Activated CD8-positive, alpha-beta memory T cell treated with anti-CD3 and anti-CD28 coated beads, Interleukin-2, amount 50 U/mL, for 1 hour (primary cell): Measurements from ENCODE around the gene SLC35E1.
"Not testable (repeated sequence)": the region's sequence is repeated elsewhere in the genome, so short reads cannot be mapped to it uniquely, and the experiment has no call there.

Experiments
- DNase-seq: peaks from one replicate; pipeline ENCODE4 v3.0.0-alpha.2; 2020; ENCODE audit errors: extremely low read depth

SLC35E1 gene

DNA sequence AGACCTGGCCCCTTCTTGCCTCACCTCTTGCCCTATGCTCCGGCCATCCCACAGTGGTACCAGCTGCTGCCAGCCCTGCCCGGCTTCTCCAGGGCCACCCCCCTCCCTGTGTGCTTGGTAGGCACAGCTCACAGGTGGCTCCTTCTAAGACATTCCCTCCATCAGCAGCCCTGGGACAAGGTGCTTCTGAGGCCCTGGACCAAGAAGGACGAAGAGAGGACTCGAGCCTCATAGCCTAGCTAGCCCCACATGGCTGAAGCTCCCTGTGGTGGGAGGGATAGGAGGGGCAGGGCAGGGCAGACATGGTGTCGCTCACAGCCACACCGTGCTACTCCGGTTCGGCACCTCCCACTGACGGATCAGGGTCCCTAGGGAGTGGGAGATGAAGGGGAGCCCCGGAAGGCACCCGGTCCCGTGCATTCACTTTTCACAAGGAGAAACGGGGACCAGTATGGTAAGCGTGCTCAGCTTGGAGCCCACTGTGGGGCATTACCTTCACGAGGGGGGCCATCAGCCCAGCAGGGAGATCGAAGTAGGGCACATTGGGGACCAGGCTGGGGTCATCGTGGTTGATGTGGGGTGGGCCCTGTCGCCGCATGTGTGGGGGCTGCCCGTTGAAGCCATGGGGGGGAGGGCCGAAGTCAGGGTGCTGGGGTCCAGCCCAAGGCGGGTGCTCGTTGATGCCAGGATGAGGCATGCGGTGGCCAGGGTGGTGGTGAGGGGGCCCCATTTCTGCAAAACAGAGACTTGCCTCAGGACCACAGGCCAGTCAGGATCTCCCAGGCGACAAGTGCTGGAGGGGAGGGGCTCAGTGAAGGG is 49.4 kb downstream of the SLC35E1 start:
- DNase-seq, result no peak

DNA sequence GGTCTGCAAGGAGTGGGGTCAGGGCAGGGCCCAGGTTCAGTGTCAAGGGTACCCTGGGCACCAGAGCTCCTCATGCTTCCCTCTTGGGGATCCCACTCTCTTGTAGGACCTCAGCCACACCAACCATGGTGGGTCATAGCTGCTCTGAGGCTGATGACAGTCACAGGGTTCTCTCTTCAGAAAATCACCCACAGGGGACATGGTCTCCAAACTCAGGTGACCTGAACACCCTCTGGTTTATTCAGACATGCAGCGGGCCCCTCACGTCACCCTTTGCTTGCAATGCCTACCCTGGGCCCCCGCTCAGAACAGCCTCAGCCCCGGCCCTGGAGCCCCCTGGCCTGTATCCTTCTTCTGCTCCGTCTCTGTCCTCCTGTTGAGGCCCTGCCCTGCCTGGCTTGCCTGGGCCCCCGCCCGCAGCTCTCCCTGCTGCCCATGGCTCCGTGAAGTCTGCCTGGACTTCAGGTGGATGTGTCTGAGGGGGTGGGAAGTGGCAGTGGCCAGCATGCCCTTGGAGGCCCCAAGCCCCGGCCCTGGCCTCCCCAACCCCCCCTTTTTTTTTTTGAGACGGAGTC is 50.4 kb downstream of the SLC35E1 start:
- no peak for DNase-seq

DNA sequence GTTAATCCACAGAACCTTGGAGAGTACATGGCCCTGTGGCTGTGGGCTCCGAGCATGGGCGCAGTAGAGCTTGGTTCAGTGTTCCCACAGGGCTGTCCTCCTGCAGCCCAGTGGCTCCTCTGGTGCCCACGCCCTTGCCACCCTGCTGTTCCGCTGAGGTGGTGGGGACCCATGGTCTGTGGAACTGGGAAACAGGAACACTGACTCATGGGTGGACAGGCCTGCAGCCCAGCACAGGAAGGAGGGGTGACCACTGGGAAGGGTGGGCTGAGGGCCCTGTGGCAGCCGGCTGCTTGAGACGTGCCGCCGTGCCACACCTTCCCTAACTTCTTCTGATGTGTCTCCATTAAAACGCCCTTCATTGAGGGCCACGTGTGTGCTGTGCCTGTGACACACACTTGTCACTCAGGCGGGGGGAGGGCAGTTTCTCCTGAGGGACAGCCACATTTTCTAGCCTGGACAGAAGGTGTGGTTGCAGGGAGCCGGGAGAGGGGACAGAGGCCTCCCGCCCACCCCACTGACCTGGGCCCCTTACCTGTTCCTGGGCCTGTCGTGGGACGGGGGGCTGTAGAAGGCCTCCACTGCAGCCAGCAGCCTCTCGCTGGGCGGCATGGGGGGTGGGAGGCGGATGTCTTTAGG is 51.1 kb downstream of the SLC35E1 start:
- no peak for DNase-seq

DNA sequence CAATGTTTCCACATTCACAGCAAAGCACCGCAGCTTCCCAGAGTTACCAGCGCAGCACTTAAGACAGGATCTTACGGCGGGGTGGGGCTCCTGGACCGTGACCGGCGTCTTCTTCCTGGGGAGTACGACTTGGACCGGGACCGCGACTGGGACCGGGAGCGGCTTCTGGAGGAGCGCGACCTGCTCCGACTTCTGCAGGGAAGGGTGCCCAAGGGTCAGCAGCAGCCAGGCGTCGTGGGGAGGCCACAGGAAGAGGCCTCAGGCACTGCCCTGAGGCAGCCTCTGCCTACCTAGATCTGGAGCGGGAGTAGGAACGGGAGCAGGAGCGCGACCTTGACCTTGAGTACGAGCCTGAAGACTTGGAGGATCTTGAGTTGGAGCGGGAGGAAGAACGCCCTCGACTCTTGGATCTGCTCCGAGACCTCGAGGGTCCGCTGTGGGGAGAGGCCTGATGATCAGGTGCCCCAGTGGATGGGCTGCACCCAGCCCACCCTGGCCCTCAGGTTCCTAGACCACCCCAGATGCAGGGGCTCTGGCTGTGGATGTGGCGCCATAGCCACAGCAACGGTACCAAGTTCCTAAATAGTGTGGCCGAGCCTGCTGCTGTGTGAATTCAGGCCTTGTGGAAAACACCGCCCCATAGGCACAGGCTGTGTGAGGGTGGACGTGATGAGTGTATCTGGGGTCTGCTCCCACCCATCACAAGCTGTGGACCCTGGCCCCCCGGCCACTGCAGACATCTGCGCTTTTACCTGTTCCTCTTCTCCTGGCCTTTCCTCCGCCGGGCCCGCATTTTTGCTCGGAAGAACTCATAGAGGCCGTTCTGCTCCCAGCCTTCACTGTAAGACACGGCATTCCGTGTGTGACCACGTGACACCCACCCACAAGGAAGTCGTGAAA is 51.9 kb downstream of the SLC35E1 start:
- no peak for DNase-seq

DNA sequence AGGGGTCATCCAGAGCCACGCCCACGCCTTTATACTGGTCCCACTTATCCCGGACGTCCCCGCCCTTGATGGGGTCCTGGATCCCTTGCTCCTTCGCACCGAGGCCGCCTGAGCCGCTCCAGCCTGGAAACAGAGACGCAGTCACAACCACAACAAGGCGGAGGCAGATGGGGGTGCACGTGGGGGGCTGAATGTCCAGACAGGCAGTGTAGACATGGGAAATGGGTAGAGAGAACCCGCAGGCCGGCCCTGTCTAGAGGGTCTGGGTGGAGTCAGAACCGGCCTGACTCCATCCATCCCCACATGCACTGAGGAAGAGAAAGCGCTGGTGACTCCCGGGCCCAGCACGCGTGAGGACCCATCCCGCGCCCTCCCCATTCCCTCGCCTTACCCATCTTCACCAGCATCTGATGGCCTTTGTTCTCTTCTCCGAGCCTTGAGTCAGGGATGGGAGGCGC is 53.0 kb downstream of the SLC35E1 start:
- no peak for DNase-seq

DNA sequence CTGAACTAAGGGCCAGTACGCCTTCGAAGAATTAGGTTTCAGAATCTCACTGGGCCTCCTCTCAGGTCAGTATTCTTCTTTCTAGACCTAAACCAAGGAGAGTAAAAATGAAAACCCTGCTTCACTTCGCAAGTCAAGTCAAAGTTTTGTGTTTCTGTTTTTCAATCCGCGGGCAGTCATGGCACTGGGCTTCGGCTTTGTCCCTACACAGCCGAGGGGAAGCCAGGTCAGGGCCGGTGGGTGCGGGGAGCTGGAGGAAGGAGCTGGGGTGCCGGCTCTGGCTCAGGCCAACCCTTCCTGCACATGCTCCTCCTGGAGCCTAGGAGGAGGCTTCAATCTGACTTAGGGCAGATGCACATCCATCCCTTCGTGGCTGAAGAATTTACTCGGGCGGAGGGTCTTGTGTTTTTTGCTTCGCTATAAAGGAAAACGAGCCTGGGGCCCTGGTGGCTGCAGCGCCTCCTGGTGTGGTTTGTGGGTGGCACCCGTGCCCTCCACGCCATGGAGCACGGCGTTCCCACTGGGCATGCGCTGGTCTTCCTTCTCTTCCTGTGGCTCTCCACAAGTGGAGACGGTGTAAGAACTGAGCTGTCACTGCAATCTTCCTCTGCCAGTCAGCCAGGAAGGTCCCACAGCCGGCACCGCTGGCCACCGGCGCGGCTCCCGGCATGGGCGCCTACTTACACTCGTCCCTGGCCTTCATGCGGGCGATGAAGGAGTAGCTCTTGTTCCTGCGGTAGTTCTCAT is 53.6 kb downstream of the SLC35E1 start:
- DNase-seq, result no peak

DNA sequence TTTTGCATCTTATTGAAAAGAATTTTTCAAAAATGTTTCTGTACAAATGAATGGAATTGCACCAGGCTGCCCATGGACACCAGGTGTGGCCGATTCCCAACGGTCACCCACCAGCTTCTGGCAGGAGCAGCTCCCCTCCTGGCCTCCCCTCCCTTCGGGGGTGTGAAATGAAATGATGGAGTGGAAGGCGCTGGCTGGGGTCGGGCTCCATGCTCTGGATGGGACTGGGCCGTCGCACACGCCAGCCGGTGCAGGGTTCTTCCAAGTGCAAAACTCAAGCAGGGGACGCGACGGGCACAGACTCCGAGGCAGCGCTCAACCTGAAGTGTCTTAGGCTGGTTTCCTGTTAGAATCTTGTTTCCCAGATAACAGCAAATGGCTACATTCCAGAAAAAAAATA is 54.2 kb downstream of the SLC35E1 start:
- no peak for DNase-seq

DNA sequence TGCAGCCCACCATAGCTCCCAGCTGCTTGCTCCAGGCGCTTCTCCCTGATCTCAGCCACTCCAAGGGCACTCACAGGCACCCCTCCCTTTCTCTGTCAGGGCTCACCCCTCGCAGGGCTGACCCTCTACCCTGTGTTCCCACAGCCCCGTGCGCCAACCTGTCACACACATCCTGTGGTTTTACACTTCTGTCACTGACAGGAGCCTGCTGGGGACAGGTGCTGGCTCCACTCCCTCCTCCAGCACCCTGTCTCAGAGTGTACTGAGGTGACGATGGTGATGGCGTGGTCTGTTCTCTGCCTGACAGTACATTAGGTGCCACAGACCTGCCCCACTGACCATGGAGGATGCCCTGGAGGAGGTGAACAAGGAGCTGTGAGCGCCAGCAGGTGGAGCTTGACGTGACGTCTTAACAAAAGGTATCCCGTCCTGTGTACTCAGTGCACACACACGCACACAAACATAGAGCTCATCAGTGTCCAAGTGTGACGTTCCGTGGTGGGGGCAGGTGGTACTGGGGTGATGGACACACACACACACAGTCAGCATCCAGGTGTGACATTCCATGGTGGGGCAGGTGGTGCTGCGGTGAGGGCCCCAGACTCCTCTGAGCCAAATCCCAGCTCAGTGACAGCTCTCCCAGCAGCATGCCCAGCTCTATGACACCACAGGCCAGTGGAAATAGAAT is 55.1 kb downstream of the SLC35E1 start:
- DNase-seq, result no peak

DNA sequence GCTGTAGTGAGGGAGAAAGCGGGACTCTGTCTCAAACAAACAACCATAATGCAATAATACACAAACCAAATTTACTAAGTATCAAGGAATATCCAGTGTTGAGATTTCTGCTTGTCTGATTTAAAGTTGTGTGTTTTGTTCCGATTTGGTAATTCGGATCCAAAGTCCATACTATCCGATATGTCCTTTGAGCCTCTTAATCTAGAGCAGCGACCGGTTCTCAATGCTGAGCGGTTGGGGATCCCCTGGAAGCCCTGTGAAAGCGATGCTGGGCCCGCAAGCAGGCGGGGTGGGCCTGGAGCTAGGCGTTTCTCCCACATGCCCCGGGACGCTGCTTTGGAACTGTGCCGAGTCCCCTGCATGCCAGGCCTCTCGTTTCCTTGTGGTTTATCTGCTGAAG is 55.8 kb downstream of the SLC35E1 start:
- no peak for DNase-seq

DNA sequence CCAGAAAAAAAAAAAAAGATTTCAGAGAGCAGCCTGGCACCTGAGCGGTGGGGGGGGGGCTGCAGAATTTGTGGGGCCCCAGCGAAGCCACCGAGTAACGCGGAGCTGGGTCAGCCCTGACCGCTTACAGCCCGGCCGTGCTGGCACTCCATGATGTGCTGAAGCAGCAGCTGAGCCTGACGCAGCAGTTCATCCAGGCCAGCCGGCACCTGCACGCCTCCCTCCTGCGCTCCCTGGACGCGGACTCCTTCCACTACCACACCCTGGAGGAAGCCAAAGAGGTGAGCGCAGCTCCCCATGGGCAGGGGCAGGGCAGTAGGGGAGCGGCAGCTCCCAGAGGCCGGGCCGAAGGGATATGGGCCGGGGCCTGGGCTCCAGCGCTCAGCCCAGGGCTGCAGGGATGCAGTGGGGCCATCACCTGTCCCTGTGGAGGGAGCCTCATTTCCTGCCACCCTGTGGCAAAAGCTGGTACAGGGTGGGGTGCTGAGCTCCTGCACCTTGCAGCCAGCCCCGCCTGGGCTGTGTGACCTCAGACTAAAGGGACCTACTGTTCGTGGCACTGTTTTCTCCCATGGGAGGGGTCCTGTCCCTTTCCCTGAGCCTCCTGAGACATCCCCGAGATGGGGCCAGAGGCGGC is 57.7 kb downstream of the SLC35E1 start:
- DNase-seq, result no peak

DNA sequence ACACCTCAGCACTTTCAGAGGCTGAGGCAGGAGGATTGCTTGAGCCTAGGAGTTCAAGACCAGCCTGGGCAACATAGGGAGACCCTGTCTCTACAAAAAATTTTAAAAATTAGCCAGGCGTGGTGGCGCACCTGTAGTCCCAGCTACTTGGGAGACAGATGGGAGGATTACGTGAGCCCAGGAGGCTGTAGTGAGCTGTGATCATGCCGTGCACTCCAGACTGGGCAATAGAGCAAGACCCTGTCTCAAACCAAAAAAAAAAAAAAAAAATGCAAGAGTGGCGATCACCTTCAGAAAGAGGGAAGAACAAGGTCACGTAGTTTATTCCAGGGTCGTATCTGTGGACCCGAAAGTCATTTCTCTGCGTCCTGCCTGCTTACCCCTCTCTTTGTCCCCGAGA is 59.6 kb downstream of the SLC35E1 start:
- not testable (repeated sequence) for DNase-seq

DNA sequence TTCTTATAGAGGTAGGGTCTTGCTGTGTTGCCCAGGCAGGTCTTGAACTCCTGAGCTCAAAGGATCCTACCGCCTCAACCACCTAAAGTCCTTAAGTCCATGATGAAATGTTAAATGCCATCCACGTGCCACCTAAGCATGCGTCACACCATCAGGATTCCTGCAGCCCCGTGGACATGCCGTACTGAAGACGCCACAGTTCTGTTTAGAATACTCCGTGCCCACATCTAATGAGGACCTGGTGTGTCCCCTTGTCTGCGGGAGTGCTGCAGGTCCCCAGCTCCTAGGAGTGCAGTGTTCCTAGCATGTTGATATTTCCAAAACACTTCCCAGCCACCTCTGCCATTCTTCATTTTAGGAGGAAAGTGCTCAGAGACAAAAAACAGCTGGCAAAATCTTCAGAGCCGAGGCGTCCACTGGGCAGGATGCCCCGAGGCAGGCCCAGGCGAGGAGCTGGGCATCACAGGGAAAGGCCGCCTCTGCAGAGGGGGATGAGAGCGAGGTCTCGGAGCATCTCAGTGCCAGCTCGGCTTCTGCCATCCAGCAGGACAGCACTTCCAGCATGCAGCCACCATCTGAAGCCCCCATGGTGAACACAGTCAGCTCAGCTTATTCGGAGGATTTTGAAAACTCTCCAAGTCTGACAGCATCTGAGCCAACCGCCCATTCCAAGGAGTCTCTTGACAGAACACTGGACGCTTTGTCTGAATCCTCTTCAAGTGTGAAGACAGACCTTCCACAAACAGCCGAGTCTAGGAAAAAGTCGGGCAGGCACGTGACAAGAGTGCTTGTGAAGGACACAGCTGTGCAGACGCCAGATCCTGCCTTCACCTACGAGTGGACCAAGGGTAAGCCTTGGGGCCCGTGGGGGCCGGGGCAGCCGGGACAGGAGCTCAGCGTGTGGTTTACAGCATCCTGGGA is 62.8 kb downstream of the SLC35E1 start:
- DNase-seq, result no peak

DNA sequence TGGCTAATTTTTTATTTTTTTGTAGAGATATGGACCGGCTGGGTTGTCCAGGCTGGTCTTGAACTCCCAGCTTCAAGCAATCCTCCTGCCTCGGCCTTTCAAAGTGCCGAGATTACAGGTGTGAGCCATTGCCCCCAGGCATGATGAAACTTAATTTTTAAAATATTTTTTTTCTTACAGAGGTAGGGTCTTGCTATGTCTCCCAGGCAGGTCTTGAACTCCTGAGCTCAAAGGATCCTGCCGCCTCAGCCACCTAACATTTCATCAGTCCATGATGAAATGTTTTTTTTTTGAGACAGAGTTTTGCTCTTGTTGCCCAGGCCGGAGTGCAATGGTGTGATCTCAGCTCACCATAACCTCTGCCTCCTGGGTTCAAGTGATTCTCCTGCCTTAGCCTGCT is 63.7 kb downstream of the SLC35E1 start:
- DNase-seq, result no peak

DNA sequence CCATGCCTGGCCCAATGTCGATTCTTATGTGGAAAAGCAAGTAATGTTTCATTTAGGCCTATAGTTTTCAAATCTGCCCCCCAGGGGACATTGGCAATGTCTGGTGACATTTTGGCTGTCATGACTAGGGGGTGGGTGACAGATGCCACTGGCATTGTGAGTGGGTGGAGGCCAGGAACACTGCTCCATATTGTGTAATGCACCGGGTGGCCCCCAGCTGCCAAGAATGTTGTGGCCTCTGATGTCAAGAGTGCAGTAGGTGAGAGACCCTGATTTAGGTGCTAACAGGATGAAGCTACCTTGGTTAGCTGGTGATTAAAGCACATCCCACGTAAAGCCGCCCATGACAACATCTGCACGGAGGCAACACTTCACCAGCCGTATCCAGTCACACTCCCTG is 65.3 kb downstream of the SLC35E1 start:
- no peak for DNase-seq

DNA sequence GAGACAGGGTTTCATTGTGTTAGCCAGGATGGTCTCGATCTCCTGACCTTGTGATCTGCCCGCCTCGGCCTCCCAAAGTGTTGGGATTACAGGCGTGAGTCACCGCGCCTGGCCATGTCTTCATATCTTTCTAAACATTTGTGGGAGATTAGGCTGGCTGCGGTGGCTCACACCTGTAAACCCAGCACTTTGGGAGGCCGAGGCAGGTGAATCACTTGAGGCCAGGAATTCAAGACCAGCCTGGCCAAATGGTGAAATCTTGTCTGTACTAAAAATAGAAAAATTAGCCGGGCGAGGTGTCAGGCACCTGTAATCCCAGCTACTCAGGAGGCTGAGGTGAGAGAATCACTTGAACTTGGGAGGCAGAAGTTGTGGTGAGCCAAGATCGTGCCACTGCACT is 66.1 kb downstream of the SLC35E1 start:
- DNase-seq, result not testable (repeated sequence)

DNA sequence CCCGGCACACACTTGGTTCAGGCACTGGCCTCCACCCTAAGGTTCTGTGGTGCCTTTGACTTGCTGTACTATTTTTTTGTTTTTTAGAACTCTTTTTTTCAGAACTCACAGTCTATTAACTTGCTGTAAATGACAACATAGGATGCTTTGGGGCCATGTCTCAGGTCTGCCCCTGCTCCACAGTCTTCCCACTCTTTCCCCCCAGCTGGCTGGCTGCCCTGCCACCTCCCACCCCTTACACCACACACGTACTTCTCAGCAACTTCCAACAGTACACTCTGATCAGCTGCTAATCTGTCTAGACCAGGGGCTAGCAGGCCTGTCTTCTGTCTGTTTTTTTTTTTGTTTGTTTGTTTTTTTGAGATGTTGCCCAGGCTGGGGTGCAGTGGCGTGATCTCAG is 67.9 kb downstream of the SLC35E1 start:
- no peak for DNase-seq
